CD4-positive, alpha-beta T cell treated with Interleukin-12 subunit alpha and Interleukin-12 subunit beta, for 1 hour (primary cell): Measurements from ENCODE around the gene COMMD1.

Experiments used
- DNase-seq: peaks from one replicate; pipeline ENCODE4 v3.0.0-alpha.2; 2020

The COMMD1 gene

DNA sequence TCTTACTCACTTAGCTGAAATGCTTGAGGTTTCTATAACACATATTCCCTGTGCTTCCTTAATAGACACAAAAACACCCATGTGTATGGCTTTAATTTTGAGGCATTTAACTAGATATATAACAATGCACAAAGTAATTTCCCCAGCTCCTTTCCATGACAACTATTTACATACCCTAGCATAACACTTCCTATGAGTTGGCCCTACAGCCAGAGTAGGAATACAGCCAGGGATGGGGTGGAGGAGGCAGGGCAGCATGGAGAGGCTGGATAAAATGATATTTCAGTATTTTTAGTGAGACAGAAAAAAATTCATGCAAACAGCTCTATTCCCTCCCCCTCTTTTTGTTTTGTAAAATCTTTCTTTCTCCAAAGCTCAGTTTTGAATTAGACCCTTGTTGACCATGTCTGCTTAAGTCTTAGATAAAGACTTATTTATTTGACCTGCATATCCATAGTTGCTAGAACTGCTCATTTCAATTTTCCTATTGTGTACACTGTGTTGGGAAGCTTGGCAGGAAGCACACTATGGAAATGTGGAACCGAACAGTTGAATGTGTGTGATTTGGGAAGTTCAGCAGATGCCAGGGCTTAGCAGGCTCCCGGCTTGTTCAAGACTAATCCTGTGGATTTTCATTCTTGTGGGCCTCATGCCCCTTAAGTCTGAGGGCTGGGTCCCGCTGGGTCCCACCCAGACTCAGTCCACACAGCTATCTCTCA lies 279.2 kb downstream of the COMMD1 start:
- DNase-seq, result no peak
